Upper lobe of left lung (tissue), 6 donors: ENCODE data around the gene CLIC2. TPM values are rescaled to one million over a fixed set of nuclear protein-coding genes. Genes with fewer than 3 reads are reported as not detected.

Experiments used
- ATAC-seq, 2 donors: fragments of 200-7000 bp; cut with Tn5 transposase; one replicate each; pipeline ENCODE4 v1.9.1; 2022; ENCODE audit warnings: mild to moderate bottlenecking in 2 of 2, moderate library complexity in 2 of 2; ENCODE audit not compliant: low FRiP score in 2 of 2
- DNase-seq, 2 donors: peaks; one replicate each; pipeline ENCODE4 v3.0.0-alpha.2; 2019 to 2020
- H3K27ac ChIP-seq, 4 donors: fragments of 200-600 bp; sonication (generic); one replicate each; pipeline ENCODE4 v1.5.1; 2016 to 2019
- H3K27me3 ChIP-seq, 4 donors: fragments of 200-600 bp; sonication (generic); one replicate each; pipeline ENCODE4 v1.5.1; 2017 to 2019
- H3K36me3 ChIP-seq, 4 donors: fragments of 200-600 bp; sonication (generic); one replicate each; pipeline ENCODE4 v1.5.1; 2016 to 2019
- H3K4me1 ChIP-seq, 4 donors: fragments of 200-600 bp; sonication (generic); one replicate each; pipeline ENCODE4 v1.5.1; 2018 to 2019
- H3K4me3 ChIP-seq, 4 donors: fragments of 200-600 bp; sonication (generic); one replicate each; pipeline ENCODE4 v1.5.1; 2017 to 2019; ENCODE audit warnings: mild to moderate bottlenecking in 2 of 4, moderate library complexity in 1 of 4
- H3K9me3 ChIP-seq, 4 donors: fragments of 200-600 bp; sonication (generic); one replicate each; pipeline ENCODE4 v1.5.1; 2018 to 2019
- CTCF ChIP-seq, 6 experiments: fragments of 450-650 bp in 4 of 6; fragments of 200-600 bp in 2 of 6; sonication (generic) in 2 of 6; IDR thresholded peaks; one replicate each; pipeline ENCODE4 v1.5.1; 2016 to 2019; ENCODE audit warnings: antibody characterized with exemption in 6 of 6
- EP300 ChIP-seq, 4 donors: sonication (generic); formaldehyde crosslinking; IDR thresholded peaks; one replicate each; pipeline ENCODE4 v1.5.1; 2017; ENCODE audit warnings: antibody characterized with exemption in 4 of 4, control low read depth in 2 of 4
- POLR2A ChIP-seq, 4 donors: fragments of 450-650 bp; IDR thresholded peaks; one replicate each; pipeline ENCODE4 v1.5.1; 2016 to 2017; ENCODE audit warnings: antibody characterized with exemption in 4 of 4, mild to moderate bottlenecking in 2 of 4
- POLR2AphosphoS5 ChIP-seq, 2 donors: sonication (generic); formaldehyde crosslinking; IDR thresholded peaks; one replicate each; pipeline ENCODE4 v1.5.1; 2017; ENCODE audit warnings: antibody characterized with exemption in 2 of 2
- WGBS, 2 donors: methylation state at CpG; one replicate each; pipeline ENCODE4 v1.1.5; 2017 to 2018; 5-methylcytosine and 5-hydroxymethylcytosine counted together
- total RNA-seq, 6 donors: library from RNA; depleted of rRNA in 4 of 6; stranded (reverse); fragments of >200 nt in 4 of 6; gene quantifications; one replicate each; pipeline versions ENCODE4 v1.1.0 to v1.2.1, GENCODE V29; 2016 to 2021
- donor health status: DM: no; HTN: no; CAD: no; lungs with moderate emphysema.
- donor health status: DM: no; HTN: yes; CAD: no; lungs with severe emphysema.

Gene CLIC2
- total RNA-seq, 6 donors from 2014 or later: 16.8 to 75.2 (median 45.1) TPM

GRCh38 chrX:155333544-155334100 is 792 bp downstream of the CLIC2 start:
- TF ChIP-seq EP300 (IDR thresholded peaks at IDR 0.05): no peak
- no peak for TF ChIP-seq POLR2AphosphoS5 (IDR thresholded peaks at IDR 0.05)
- no peak for TF ChIP-seq POLR2A (IDR thresholded peaks at IDR 0.05)
- TF ChIP-seq CTCF (IDR thresholded peaks at IDR 0.05): no peak
- Histone ChIP-seq H3K9me3 (no peaks in the 10 kb centered on the region), H3K27ac (peak overlapping the region; percentile 65 to 82 (median 78)), H3K36me3 (no peaks in the 10 kb centered on the region), H3K27me3 (no peaks in the 10 kb centered on the region), H3K4me1 (peaks cover 0 to 4% (median 2%) of the 10 kb centered on the region in 4 donors), H3K4me3 (peak overlapping the region; percentile 22 to 49 (median 37))
- ATAC-seq (no peak), DNase-seq (no peak)
- 36 to 42% methylated on average over 2 of the region's 2 CpGs for WGBS, 2 donors

- DNase-seq (no peak), ATAC-seq (no peak)
- Histone ChIP-seq H3K9me3 (no peaks in the 10 kb centered on the region), H3K27ac (peak overlapping the region in 2 of 4 donors; percentile 81 to 82), H3K36me3 (no peaks in the 10 kb centered on the region), H3K4me1 (peaks cover 0 to 4% (median 2%) of the 10 kb centered on the region in 4 donors), H3K27me3 (no peaks in the 10 kb centered on the region), H3K4me3 (peak overlapping the region in 2 of 4 donors; percentile 46 to 49)
- 39 to 57% methylated on average over 2 of the region's 2 CpGs for WGBS, 2 donors
- TF ChIP-seq EP300 (IDR thresholded peaks at IDR 0.05): no peak
- no peak for TF ChIP-seq POLR2AphosphoS5 (IDR thresholded peaks at IDR 0.05)
- TF ChIP-seq CTCF (IDR thresholded peaks at IDR 0.05): no peak
- no peak for TF ChIP-seq POLR2A (IDR thresholded peaks at IDR 0.05)
These were observed 3.4 kb downstream of the CLIC2 start for GRCh38 chrX:155330992-155331391.

GRCh38 chrX:155329293-155329692 is 5.1 kb downstream of the CLIC2 start:
- TF ChIP-seq CTCF (IDR thresholded peaks at IDR 0.05): no peak
- no peak for TF ChIP-seq POLR2A (IDR thresholded peaks at IDR 0.05)
- TF ChIP-seq EP300 (IDR thresholded peaks at IDR 0.05): no peak
- TF ChIP-seq POLR2AphosphoS5 (IDR thresholded peaks at IDR 0.05): no peak
- H3K4me1 ChIP-seq: no peaks in the 10 kb centered on the region
- ATAC-seq (no peak), DNase-seq (no peak)
- no peaks in the 10 kb centered on the region for H3K27me3 ChIP-seq
- H3K36me3 ChIP-seq: no peaks in the 10 kb centered on the region
- no peaks in the 10 kb centered on the region for H3K9me3 ChIP-seq
- no peak overlapping the region for H3K27ac ChIP-seq
- no peak overlapping the region for H3K4me3 ChIP-seq
- WGBS, 2 donors: 36 to 65% methylated on average over 4 of the region's 4 CpGs

GRCh38 chrX:155326610-155327009 is 7.8 kb downstream of the CLIC2 start:
- H3K4me3 ChIP-seq: no peak overlapping the region
- H3K27me3 ChIP-seq: no peaks in the 10 kb centered on the region
- H3K9me3 ChIP-seq: no peaks in the 10 kb centered on the region
- no peak for DNase-seq
- no peak overlapping the region for H3K27ac ChIP-seq
- no peaks in the 10 kb centered on the region for H3K4me1 ChIP-seq
- ATAC-seq: no peak
- no peak for TF ChIP-seq POLR2A (IDR thresholded peaks at IDR 0.05)
- TF ChIP-seq CTCF (IDR thresholded peaks at IDR 0.05): no peak
- TF ChIP-seq POLR2AphosphoS5 (IDR thresholded peaks at IDR 0.05): no peak
- TF ChIP-seq EP300 (IDR thresholded peaks at IDR 0.05): no peak
- H3K36me3 ChIP-seq: no peaks in the 10 kb centered on the region
- 74 to 79% methylated on average over 2 of the region's 2 CpGs for WGBS, 2 donors

GRCh38 chrX:155314260-155314659 is 20.2 kb downstream of the CLIC2 start:
- Histone ChIP-seq H3K27me3 (no peaks in the 10 kb centered on the region), H3K36me3 (no peaks in the 10 kb centered on the region), H3K4me3 (no peak overlapping the region), H3K4me1 (no peaks in the 10 kb centered on the region), H3K9me3 (peaks cover 0 to 3% (median 0%) of the 10 kb centered on the region in 4 donors), H3K27ac (no peak overlapping the region)
- TF ChIP-seq CTCF (IDR thresholded peaks at IDR 0.05) (no peak), POLR2AphosphoS5 (IDR thresholded peaks at IDR 0.05) (no peak), POLR2A (IDR thresholded peaks at IDR 0.05) (no peak), EP300 (IDR thresholded peaks at IDR 0.05) (no peak)
- 80% methylated on average over 5 of the region's 5 CpGs for WGBS, 2 donors
- DNase-seq: no peak
- no peak for ATAC-seq
